Kasumi-1 (cell line): ENCODE measurements around the gene ZNF33B.
"Not testable (repeated sequence)": the region's sequence is repeated elsewhere in the genome, so short reads cannot be mapped to it uniquely, and the experiment has no call there.

ENCODE experiments used
- DNase-seq, 2 experiments: peaks; one replicate each; lab custom pipeline; 2025; lab: John Stamatoyannopoulos, UW

The ZNF33B gene

DNA sequence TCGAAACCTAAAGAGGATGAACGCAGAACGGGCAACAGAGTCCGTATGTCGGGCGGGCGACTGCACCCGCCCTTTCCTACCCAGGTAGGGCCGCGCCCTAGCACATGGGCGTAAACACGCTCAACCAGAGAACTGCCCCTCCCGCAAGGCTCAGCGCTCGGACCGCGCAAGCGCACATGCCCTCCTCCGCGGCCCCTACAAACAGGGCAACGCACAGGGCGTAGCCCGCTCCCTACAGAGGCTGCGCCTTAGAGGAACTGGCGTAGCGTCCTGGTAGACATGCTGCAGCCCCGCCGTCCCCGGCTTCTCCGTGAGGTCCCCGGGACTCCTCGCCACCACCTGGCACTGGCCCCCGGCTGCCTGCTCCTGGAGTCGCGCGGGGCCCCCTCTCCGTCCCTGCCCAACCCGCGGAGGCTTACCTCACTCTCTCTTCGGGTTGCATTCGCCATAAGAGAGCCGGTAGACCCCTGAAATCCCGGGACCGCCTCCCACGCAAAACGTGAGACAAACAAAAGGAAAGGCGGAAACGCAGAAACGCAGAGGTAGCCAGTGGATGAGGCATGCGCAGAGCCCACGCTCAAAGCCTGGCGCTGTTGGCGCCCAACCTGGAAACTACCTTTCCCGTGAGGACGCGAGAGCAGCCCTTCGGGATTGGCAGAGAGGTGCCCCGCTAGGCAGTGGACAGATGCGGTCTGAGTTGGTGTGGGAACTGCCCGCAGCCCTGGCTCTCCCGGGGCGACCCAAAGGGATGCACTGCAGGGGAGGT is at the start of gene ZNF33B:
TSS of gene ZNF33B (minus strand) at position 516 of the 766 bp plus-strand sequence. CDS start 1,642 bp downstream, outside the sequence.
- DNase-seq = peak; percentile 95 to 96

DNA sequence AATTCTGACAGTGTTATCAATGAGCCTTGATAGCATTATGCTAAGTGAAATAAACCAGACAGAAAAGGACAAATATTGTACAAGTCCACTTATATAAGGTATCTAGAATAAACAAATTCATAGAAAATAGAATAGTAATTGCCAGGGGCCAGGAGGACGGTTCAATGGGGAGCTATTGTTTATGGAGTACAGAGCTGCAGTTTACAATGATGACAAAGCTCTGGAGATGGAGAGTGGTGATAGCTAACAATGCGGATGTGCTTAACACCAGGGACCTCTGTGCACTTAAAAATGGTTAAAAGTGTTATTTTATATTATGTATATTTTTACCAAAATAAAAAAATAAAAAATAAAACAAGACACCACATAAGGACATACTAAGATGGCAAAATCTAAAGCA is 46.1 kb upstream of the ZNF33B start:
- no peak for DNase-seq

DNA sequence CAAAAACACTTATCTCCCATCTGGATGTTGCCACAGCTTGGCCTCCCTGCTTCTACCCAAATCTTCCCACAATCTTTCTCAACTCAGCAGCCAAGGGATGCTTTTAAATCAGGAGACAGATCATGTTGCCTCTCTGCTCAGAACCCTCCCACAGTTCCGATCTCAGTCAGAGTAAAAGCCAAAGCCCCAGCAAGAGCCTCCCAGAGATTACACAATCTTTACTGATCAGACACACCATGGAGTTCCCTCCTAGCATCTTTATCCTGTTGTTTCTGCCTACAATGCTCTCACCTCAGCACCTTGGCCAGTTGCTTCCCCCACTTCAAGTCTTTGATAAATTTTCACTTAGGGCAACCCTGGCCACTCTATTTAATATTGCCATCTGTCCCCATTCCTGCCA is 41.9 kb upstream of the ZNF33B start:
- DNase-seq = no peak

DNA sequence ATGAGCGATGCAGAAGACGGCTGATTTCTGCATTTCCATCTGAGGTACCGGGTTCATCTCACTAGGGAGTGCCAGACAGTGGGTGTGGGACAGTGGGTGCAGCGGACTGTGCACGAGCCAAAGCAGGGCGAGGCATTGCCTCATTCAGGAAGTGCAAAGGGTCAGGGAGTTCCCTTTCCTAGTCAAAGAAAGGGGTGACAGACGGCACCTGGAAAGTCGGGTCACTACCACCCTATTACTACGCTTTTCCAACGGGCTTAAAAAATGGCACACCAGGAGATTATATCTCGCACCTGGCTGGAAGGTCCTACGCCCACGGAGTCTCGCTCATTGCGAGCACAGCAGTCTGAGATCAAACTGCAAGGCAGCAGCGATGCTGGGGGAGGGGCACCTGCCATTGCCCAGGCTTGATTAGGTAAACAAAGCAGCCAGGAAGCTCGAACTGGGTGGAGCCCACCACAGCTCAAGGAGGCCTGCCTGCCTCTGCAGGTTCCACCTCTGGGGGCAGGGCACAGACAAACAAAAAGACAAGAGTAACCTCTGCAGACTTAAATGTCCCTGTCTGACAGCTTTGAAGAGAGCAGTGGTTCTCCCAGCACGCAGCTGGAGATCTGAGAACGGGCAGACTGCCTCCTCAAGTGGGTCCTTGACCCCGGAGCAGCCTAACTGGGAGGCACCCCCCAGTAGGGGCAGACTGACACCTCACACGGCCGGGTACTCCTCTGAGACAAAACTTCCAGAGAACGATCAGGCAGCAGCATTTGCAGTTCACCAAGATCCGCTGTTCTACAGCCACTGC is 27.0 kb upstream of the ZNF33B start:
- not testable (repeated sequence) for DNase-seq

DNA sequence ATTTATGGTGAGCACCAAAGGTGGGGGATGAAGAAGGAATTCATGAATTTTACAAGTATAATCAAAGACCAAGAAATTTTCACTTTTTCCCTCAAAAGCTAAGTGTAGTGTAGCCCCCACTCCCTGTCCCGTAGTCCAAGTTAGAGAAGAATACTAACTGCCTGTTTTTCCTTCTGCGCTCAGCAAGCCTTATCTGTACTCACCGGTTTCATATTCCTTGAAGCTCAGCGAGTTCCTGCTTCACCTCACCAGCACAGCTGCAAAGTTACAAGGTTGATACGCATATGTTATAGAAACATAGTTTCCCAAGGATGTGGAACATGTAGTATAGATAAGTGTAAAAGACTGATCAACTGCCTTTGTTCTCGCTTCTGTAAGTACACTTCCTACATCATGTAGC is 16.0 kb upstream of the ZNF33B start:
- no peak for DNase-seq

DNA sequence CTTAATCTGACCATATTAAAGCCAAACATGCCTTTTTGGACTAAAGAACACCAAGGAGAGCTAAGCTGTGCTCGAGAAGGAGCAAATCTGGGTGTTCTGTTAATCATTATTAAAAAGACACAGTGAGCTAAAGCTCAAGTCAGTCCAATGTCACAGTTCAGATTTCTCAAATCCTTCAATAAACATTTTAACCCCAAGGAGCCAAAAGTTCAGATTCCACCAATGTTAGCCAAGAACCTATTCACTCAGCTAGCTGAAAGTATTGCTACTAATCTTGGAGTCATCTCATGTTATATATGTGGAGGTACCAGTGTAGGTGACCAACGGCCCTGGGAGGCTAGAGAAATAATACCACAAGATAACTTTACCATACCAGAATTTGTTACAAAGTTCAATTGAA is 14.5 kb upstream of the ZNF33B start:
- no peak for DNase-seq

DNA sequence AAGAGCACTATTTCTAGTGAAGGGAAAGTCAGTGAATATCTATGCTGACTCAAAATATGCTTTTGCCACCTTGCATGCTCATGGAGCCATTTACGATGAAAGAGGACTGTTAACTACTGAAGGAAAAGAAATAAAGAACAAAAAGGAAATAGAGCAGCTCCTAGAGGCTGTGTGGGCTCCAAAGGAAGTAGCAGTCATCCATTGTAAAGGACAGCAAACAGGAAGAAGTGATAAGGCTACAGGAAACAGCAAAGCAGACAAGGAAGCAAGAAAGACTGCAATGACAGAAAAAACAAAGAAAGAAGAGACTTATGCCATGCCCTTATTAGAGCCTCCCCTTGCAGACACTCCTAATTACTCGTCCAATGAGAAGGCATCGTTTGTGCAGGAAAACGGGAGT is 12.0 kb upstream of the ZNF33B start:
- DNase-seq = peak in 1 of 2 experiments; percentile 11

DNA sequence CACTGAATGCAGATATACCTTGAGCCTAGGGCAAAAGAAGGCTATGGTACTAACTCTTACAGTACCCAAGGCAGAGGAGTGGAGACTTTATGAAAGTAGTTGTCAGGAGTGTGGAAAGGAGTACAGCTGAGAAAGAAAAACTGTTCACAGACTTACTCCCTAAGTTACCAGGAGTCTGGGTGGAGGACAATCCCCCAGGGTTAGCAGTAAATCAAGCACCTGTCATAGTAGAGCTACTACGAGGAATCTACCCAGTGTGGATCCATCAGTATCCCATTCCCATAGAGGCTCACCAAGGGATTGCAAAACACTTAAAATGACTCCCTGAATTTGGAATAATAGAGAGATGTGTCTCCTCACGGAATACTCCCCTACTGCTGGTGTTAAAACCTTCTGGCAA is 10.1 kb upstream of the ZNF33B start:
- no peak for DNase-seq

DNA sequence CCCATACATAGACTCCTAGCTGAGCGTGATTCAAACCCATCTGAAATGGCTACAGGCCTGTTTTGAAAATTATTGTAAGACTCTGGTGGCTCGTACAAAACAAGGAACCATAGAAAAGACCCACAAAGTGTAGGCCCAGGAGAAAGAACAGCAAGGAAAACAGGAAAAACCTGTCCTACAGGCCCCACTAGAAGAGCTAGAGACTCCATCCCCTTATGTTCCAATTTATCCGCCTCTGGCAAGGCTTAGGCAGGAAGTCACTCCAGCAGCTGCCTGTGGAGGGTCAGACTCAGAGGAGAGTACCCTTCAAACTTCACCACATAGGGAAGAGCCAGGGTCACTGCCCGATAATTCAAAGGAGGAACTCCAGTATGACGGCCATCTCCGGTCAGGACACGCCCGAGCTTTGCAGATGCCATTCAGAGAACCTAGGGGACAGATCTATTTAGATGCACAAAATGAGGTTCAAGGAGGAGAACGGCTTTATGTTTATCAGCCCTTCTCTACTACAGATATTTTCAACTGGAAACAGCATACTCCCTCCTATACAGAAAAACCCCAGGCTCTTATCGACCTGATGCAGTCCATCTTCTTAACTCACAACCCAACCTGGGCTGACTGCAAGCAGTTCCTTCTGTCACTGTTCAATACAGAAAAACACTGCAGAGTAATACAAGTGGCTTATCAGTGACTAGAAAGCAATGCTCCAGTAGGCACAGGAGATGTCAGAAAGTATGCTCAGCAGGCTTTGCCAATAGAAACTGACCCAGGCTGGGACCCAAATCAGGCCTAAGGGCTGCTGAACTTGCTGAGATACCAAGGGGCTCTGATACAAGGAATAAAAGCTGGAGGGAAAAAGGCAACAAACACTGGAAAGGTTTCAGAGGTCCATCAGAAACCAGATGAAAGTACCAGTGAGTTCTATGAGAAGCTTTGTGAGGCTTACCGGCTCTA is 8.6 kb upstream of the ZNF33B start:
- no peak for DNase-seq

DNA sequence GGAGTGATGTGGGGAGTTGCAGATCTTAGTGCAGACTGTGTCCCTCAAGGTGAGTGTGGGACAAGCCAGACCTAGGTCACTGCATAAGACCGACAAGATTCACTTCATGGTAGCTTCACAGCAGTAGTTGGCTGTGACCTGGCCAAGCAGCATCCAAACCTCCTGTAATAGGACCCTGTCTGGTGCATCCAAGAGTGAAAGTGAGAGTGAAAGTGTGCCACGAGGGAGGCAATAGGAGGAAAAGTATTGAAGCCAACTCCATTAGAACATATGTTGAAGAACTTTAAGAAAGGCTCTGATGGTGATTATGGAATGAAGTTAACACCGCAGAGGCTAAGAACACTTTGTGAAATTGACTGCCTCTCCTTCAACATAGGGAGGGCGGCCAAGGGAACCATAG is 7.8 kb upstream of the ZNF33B start:
- no peak for DNase-seq

DNA sequence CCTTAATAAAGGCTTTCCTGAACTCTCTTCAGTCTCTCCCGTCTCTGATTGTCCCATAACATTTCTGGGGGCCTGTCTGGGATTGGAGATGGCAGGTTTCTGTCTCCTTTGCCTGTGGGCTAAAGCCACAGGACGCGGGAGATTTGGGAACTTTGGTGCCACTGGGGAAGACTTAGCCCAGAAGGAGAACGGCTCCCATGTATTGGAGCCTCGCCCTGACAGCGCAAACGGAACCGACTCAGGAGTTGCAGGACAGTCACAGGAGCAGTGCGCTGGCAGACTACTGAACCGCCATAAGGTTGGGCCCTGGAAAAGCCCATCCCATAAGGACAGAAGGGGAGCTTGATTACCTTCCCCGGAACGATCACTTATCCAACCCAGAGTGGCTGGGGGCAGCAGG is 7.1 kb upstream of the ZNF33B start:
- DNase-seq = no peak

DNA sequence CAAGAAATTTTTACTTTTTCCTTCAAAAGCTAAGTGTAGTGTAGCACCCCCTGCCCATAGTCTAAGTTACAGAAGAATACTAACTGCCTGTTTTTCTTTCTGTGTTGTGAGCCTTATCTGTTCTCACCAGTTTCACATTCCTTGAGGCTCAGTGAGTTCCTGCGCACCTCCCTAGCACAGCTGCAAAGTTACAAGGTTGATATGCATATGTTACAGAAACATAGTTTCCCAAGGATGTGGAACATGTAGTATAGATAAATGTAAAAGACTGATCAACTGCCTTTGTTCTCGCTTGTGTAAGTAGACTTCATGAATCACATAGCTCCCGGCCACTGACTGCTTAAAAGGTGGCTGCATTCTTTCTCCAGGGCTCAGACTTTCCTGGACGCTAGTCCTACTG is 6.7 kb upstream of the ZNF33B start:
- DNase-seq = no peak

DNA sequence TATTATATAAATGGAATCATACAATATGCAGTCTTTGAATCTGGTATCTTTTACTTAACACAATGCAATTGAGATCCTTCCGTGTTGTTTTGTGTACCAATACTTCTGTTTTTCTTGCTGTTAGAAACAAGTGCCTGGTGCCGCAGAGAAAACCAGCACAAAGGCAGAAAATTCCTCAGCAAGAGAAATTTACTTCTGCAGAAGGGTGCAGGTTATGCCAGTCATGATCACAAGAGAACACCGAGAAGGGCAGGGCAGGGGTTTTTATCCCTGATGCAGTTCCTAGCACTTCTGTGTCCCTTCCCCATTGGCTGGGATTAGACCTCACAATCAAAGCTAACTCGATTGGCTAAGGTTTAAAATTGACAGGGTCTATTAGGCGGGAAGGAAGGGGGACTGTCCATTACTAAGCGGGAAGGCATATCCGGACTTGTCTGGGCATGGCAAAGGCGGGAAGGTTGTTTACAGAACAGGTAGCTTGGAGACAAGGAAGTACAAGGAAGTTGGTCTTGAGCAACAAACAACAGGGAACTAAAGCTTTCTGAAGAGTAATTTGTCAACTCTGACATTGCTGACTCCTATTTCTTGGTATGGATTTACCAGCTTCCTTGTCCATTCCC is 2.4 kb upstream of the ZNF33B start:
- DNase-seq = no peak

DNA sequence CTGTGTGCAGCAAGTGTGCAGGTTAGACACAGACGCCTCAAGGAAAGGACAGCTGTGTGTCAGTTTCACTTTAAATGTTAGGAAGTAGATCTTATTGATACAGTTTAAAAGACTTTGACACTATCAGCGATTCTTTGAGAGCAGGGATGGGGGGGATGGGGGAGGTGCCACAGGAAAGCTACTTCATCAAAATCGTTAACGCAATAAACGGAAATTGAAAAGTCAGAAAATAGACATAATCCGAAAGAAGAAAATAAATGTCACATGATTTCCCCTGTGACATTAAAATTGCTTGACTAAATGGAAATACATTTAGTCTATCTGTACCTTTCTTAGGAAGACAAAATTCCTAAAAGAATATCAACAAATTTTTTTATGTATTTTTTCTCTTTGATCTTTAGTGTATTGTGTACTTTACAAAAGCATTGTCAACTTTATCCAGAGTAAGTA is 476 bp upstream of the ZNF33B start:
- no peak for DNase-seq

DNA sequence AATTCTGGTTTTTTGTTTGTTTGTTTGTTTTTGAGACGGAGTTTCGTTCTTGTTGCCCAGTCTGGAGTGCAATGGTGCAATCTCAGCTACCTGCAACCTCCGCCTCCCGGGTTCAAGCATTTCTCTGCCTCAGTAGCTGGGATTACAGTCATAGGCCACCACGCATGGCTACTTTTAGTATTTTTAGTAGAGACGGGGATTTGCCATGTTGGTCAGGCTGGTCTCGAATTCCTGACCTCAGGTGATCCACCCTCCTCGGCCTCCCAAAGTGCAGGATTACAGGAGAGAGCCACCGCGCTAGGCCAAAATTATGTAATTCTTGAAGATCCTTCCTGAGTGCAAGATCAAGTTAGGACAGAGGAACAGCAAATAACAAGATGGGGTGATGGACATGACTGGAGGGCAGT is 719 bp downstream of the ZNF33B start:
- DNase-seq = peak; percentile 48 to 62

DNA sequence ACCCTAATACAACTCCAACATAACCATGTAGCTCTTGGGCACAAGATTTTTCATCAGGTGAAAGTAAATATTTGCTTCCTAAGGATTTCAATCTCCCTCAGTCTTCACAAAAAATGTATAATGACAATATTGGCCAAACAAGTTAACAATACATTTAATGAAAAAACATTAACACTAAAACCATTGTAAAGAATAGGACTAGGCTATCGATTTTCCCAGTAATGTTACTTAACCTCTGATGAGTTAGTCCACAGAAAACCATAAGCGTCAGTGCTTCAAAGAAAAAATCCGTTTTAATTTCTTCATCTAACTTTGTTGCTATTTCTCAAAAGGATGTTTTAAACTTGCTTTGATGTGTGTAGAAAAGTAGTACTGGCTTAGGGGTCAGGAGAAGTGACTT is 1.2 kb downstream of the ZNF33B start:
- peak in 1 of 2 experiments; percentile 34 for DNase-seq

DNA sequence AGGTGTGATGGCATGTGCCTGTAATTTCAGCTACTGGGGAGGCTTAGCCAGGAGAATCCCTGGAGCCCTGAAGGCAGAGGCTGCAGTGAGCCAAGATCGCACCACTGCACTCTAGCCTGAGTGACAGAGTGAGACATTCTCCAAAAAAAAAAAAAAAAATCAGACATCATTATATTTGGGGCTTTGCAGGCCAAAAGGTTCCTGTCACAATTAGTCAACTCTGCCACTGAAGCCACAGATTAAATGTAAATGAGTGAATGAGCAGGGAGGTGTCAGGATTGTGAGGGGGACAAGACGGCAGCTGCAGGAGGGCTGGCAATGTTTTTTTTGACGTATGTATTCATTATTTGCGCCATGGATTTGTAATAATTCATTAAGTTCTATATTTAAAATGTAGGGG is 3.3 kb downstream of the ZNF33B start:
- no peak for DNase-seq

DNA sequence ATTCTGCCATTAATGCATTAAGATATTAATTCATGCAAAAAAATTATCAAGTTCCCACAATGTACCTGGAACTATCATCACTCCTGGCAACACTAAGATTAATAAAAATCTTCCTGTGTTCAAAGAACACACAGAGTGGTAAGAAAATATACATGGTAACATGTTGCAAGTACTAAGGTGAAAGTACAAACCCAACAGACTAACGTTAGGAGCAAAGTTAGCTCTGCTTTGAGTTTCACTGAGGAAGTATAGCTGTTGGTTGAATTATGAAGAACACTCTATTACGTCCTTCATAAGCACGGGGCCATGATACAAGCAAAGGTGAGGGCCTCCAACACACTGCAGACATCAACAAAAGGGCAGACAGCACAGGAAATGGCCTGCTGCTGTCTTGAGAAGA is 5.8 kb downstream of the ZNF33B start:
- DNase-seq = no peak

DNA sequence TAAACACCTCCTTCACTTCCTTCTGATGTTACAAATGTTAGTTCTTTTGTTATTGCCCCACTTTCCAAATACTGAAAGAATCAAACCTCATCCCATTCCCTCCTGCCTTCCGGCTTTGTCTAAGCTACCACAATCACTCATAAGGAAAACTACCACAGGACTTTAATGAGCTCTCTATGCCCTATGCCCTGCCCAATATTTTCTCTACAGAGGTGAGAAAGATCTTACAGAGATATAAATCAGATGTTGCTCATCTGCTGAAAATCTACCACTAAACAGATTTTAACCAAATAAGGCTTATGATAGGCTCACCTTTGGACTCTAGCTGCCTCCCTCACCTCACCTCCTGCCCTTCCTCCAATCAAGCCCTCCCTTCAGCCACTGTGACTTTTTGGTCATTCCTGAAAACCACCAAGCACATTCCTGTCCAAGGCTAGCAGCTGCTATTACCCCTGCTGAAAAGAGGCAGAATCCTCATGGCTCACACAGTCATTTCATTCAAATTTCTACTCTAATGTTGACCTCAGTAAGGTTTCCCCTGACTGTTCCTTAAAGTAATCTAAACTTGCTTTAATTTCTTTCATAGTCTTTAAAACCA is 7.7 kb downstream of the ZNF33B start:
- DNase-seq = no peak

DNA sequence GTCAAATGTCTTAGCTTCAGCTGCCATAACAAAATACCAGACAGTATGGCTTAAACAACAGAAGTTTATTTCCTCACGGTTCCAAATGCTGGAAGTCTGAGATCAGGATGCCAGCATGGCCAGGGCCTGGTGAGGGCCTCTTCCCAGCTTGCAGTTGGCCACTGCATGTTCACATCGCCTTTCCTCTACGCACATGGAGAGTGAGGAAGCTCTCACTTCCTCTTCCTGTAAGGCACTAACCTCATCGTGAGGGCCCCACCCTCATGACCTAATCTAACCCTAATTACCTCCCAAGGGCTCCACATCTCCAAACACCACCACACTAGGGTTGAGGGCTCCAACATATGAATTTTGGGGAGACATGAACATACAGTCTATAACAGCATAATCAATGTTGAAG is 14.4 kb downstream of the ZNF33B start:
- peak; percentile 27 to 29 for DNase-seq

DNA sequence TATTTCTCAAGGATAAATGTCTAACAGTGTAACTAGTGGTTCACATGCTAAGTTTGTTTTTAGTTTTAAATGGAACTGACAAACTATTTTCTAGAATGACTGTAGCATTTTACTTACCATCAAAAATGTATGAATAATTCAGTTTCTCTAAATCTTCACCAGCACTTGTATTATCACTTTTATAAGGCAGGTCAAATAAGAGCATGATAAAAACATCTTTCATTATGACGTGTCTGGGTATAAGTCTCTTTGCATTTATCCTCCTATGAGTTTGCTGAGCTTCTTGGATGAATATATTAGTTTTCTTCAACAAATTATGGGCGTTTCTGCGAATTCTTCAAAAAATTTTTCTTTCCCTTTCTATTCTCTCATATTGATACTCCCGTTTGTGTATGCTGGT is 19.9 kb downstream of the ZNF33B start:
- DNase-seq = no peak
